OCI-LY3 (cell line): ENCODE data around the gene FAM135A.

ENCODE experiments used
- H2AFZ ChIP-seq: fragments of 200-600, 300-600 bp; shearing (Covaris generic); 2 replicates; pipeline ENCODE4 v1.6.0; 2014; ENCODE audit warnings: antibody characterized with exemption, low read depth, low read length
- H3K27ac ChIP-seq: fragments of 200-600, 300-600 bp; sonication (generic); 2 replicates; pipeline ENCODE4 v1.5.1; 2014; ENCODE audit warnings: mild to moderate bottlenecking, low read length, moderate library complexity, mixed read lengths
- H3K27me3 ChIP-seq: fragments of 200-600, 300-600 bp; sonication (generic); 2 replicates; pipeline ENCODE4 v1.6.1; 2014; ENCODE audit warnings: low read depth, low read length, mixed read lengths
- H3K36me3 ChIP-seq: fragments of 200-600, 300-600 bp; sonication (generic); replicated peaks from 2 replicates; pipeline ENCODE3; 2014; ENCODE audit warnings: low read depth, low read length, mixed read lengths
- H3K4me1 ChIP-seq: fragments of 300-600, 200-600 bp; sonication (generic); 2 replicates; pipeline ENCODE4 v1.6.1; 2014; ENCODE audit warnings: low read length, mixed read lengths
- H3K4me2 ChIP-seq: fragments of 200-600, 300-600 bp; sonication (generic); 2 replicates; pipeline ENCODE4 v1.6.1; 2014; ENCODE audit warnings: low read length, mixed read lengths
- H3K4me3 ChIP-seq: fragments of 300-600, 200-600 bp; sonication (generic); 2 replicates; pipeline ENCODE4 v1.5.1; 2014; ENCODE audit warnings: antibody characterized with exemption, mild to moderate bottlenecking, low read length, moderate library complexity
- H3K79me2 ChIP-seq: fragments of 300-600, 200-600 bp; shearing (Covaris generic); 2 replicates; pipeline ENCODE4 v1.6.1; 2014; ENCODE audit warnings: mild to moderate bottlenecking, low read length, mixed read lengths
- H3K9ac ChIP-seq: fragments of 300-600, 200-600 bp; shearing (Covaris generic); 2 replicates; pipeline ENCODE4 v1.6.0; 2014; ENCODE audit warnings: mild to moderate bottlenecking, low read length, moderate library complexity
- H3K9me3 ChIP-seq: fragments of 200-600, 300-600 bp; shearing (Covaris generic); 2 replicates; pipeline ENCODE4 v1.6.1; 2014; ENCODE audit warnings: low read length, mixed read lengths; ENCODE audit not compliant: insufficient read depth
- H4K20me1 ChIP-seq: fragments of 200-600, 300-600 bp; sonication (generic); 2 replicates; pipeline ENCODE4 v1.6.1; 2016; ENCODE audit warnings: low read length, mixed read lengths; ENCODE audit not compliant: insufficient read depth
- CTCF ChIP-seq: fragments of 200-600, 300-600 bp; sonication (generic); IDR thresholded peaks from 2 replicates; pipeline ENCODE4 v1.5.1; 2014; ENCODE audit warnings: antibody characterized with exemption, low read length, low read depth
- EZH2phosphoT487 ChIP-seq: fragments of 200-600 bp; shearing (Covaris generic); IDR thresholded peaks from 2 replicates; pipeline ENCODE4 v1.6.1; 2018; ENCODE audit warnings: antibody characterized with exemption, mixed run types, low read depth

The FAM135A gene

GRCh38 chr6:70508953-70509352 lies 95.6 kb downstream of the FAM135A start:
- Histone ChIP-seq H3K4me2 (no peak overlapping the region), H3K4me1 (no peaks in the 10 kb centered on the region), H3K79me2 (no peaks in the 10 kb centered on the region), H3K36me3 (peaks cover 24% of the 10 kb centered on the region), H3K27me3 (no peaks in the 10 kb centered on the region), H3K4me3 (no peak overlapping the region), H4K20me1 (no peaks in the 10 kb centered on the region), H3K27ac (no peak overlapping the region), H3K9me3 (peaks cover 5% of the 10 kb centered on the region), H2AFZ (no peak overlapping the region), H3K9ac (no peak overlapping the region)
- TF ChIP-seq EZH2phosphoT487 (no peak), CTCF (no peak)

- no peaks in the 10 kb centered on the region for H3K79me2 ChIP-seq
- no peak overlapping the region for H3K27ac ChIP-seq
- H3K9me3 ChIP-seq, result no peaks in the 10 kb centered on the region
- TF ChIP-seq EZH2phosphoT487, result no peak
- peaks cover 14% of the 10 kb centered on the region for H3K36me3 ChIP-seq
- no peak overlapping the region for H2AFZ ChIP-seq
- H3K27me3 ChIP-seq, result no peaks in the 10 kb centered on the region
- H3K9ac ChIP-seq, result no peak overlapping the region
- no peaks in the 10 kb centered on the region for H3K4me1 ChIP-seq
- H4K20me1 ChIP-seq, result no peaks in the 10 kb centered on the region
- no peak overlapping the region for H3K4me2 ChIP-seq
- H3K4me3 ChIP-seq, result no peak overlapping the region
Observed at GRCh38 chr6:70510600-70510999, 97.3 kb downstream of the FAM135A start.

GRCh38 chr6:70518723-70519122 lies 105.4 kb downstream of the FAM135A start:
- Histone ChIP-seq H2AFZ (no peak overlapping the region), H4K20me1 (no peaks in the 10 kb centered on the region), H3K4me2 (no peak overlapping the region), H3K9ac (no peak overlapping the region), H3K27me3 (no peaks in the 10 kb centered on the region), H3K9me3 (no peaks in the 10 kb centered on the region), H3K27ac (no peak overlapping the region), H3K79me2 (no peaks in the 10 kb centered on the region), H3K4me3 (no peak overlapping the region), H3K4me1 (no peaks in the 10 kb centered on the region), H3K36me3 (peaks cover 4% of the 10 kb centered on the region)
- TF ChIP-seq EZH2phosphoT487, result no peak
- no peak for TF ChIP-seq CTCF

- Histone ChIP-seq H3K27me3 (no peaks in the 10 kb centered on the region), H2AFZ (no peak overlapping the region), H3K79me2 (no peaks in the 10 kb centered on the region), H3K9ac (no peak overlapping the region), H3K36me3 (peaks cover 12% of the 10 kb centered on the region), H3K4me2 (no peak overlapping the region), H4K20me1 (peaks cover 3% of the 10 kb centered on the region; the same call in 1 of the 2 replicates), H3K9me3 (no peaks in the 10 kb centered on the region), H3K4me1 (no peaks in the 10 kb centered on the region), H3K4me3 (no peak overlapping the region), H3K27ac (no peak overlapping the region)
- TF ChIP-seq CTCF (peak; percentile 67), EZH2phosphoT487 (no peak)
Observed at GRCh38 chr6:70520575-70520974, 107.3 kb downstream of the FAM135A start.
